GM18508 (cell line): ENCODE results near the gene ANKRD44.

Experiments used
- ATAC-seq: cut with Tn5 transposase; IDR thresholded peaks from one replicate; pipeline ENCODE4 v1.9.1; 2021; ENCODE audit warnings: moderate number of reproducible peaks; ENCODE audit not compliant: insufficient read depth, unreplicated experiment

ANKRD44 gene

DNA sequence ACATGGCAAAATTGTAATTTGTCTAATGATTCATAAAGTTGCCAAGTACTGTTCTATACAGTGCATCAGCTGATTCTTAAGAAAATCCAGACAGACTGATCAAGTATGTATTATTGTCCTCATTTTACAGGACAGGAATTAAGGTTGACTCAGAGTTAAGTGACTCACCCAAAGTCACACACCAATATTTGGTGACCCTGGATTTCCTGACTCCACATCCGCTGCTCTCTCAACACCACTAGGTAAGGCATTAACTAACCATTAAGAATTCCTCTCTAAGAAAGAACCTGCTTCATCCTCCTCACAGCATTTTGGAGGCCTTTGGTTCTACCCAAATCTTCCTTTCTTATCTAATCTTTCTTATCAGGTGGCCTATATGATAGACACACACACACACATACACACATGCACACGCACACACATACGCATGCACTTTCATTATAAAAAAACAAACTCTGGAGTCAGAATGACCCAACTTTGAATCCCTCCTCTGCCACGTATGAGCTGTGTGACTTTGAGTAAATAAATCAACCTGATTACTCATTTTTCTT is 150.8 kb downstream of the ANKRD44 start:
- ATAC-seq: no peak

DNA sequence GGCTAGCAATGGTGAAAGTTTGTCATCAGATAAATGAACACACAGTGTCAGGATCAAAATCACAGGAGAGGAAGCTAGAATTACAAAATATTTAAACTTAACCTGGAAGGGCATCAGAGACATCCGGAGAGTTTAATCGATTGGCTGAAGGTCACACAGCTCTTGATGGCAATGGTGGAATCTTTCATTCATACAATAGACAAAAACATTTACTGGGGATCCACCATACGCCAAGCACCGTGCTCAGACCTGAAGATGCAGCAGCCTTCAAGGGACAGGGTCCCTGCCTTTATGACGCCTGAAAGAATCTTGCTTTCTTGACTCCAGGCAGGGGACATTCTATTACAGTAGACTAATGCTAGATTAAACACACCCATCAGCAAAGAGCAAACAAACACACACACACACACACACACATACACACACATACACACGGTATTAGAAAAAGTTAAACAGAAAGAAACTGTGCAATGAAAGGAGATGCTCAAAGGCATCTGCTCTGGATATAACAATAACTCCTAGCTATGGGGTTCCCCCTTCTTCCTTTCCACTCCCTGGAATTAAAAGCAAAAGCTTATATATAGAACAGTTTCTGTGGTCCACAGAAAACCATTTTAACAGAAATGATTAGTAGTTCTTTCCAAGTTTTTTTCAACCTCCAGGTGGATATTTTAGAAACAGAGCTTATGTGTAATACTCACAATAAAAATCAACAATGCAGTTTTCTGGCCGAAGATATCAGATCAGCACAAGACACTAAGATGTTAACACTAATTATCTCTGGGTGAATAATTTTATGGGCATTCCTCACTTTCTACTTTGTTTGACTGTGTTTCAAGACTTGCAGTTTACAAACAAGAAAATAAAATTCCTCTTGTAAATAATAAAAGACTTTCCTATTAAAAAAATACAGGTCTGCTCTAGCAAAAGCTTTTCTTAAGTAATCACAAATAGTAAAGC is 151.7 kb downstream of the ANKRD44 start:
- no peak for ATAC-seq

DNA sequence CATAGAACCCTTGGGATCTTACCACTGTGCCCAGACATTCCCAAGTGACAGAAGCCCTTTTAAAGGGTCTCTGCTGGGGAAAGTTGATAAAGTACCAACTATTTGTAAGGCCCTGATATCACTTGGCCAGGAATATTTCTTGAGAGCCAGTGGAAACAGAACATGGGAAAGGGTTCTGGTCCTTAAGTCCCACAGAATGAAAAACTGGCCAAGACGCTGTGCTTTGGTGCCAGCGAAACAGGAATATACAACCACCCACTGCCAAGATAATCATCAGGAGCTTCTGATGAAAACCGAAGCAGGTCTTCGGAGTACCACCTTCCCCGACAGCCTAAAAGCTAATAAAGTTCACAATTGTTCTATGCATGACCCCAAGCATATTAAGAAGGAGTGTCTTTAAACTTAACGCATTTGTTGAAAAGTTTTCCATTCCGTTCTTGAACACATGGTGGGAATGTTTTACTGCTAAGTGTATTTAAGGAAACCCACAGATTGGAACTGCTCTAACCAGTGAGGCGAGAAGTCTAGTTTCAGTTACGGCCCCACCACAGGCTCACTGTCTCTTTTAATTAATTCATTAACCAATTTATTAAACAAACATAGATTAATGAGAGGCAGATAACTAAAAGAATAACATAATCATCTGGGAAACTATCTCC is 152.6 kb downstream of the ANKRD44 start:
- ATAC-seq: no peak

DNA sequence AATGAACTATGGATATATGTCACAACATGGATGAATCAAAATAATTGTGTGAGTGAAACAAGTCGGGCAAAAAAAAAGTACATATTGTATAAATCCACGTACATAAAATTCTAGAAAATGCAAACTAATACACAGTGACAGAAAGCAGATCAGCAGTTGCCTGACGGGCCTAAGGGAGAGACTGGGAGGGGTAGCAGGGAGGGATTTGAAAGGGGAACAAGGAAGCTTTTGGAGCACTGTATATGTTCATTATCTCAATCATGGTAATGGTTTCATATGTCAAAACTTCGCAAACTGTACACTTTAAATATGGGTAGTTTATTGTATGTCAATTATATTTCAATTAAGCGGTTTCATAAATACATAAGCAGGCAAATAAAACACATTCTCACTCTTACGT is 153.8 kb downstream of the ANKRD44 start:
- no peak for ATAC-seq

DNA sequence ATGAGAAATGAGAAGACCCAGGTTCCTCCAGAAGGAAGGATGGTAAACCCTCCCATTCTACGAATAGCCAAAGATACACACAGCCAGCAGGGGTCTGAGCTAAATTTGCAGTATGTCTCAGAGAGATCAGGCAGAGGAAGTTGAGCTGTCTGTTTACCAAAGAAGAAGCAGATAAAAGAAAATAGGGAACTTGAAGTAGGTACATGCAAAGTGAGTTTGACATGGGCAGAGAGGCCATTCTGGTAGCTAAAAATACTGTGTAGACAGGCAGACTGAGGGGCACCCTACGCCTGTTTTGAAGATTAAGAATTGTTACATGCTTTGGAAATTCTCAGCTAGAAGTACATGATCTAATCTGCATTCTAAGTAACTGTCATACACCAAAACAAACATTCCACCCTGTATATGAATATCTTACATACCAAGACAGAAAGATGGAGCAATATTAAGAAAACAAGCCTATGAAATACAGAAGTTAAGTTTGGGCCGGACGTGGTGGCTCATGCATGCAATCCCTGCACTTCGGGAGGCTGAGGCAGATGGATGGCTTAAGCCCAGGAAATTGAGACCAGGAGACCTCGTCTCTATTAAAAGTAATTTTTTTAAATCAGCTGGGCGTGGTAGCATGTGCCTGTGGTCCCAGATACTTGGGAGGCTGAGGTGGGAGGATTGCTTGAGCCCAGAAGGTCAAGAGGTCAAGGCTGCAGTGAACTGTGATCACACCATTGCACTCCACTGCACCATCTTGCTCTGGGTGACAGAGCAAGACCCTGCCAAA is 157.9 kb downstream of the ANKRD44 start:
- peak; percentile 81 for ATAC-seq

DNA sequence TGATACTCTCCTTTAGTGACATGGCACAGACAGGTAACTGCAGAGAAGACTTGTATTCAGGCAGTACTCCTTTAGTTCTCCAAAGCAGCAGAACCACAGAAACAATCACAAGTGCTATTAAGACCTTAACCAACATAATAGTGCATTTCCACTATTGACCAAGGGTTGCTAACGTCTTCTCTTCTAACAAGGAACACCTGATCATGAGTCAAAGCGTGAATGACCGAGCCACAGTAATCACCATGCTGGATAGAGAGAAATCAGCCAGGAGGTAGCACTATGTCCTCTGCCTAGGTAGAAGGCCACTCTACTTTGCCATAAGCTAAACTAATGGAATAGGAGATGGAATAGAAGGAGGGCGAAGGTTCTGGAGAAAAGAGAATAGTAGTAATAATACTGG is 161.0 kb downstream of the ANKRD44 start:
- ATAC-seq: no peak

DNA sequence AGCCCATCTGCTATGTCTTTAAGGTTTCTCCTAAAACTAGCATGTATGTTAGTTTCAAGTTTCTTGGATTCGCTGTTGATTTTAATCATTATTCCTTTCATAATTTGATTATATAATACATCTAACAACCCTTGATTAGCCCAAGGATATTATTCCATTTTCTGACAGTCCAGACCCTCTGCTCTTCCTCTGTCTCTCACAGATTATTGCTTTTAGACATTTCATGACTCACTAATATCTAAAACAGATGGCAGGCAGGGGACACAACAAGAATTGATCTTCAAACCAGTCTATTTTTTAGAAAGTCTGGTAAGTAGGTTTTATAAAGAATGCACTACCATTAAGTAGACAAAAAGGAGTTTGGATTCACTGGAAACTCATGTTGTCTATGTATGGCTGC is 162.2 kb downstream of the ANKRD44 start:
- ATAC-seq: no peak

DNA sequence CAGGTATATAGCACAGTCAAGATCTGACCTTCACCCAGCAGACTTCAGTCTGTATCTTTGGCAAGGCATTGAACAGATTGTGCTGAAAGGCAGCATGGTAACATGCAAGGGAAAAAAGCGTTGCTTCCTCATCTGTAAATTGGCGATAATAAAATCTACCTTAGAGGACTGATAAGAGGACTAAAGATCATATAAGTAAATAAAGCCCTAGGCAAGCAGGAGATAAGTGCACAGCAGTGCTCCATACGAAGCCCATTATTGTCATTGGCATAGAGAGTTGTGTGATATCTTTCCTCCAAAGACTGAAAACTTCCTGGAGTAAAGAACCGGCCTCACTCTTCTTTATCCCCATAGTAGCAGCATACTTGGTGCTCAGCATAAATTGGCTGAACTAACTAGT is 162.6 kb downstream of the ANKRD44 start:
- ATAC-seq: no peak

DNA sequence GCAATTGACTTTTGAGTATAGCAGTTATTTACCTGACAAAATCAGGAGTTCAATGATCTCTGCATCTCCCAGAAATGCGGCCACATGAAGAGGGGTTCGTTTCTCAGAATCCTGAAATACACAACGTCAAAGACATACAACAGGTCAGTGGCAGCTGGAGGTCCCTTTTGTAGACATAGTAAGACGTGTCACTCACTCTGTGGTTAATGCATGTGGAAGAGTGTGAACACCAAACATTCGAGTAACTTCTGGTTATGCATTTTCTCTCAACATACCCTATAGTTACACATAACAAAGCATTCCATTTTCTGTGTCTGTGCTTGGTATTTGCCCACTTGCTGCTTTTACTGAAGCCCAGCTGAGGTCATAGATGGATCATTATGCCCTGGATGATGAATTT is 163.6 kb downstream of the ANKRD44 start:
- no peak for ATAC-seq

DNA sequence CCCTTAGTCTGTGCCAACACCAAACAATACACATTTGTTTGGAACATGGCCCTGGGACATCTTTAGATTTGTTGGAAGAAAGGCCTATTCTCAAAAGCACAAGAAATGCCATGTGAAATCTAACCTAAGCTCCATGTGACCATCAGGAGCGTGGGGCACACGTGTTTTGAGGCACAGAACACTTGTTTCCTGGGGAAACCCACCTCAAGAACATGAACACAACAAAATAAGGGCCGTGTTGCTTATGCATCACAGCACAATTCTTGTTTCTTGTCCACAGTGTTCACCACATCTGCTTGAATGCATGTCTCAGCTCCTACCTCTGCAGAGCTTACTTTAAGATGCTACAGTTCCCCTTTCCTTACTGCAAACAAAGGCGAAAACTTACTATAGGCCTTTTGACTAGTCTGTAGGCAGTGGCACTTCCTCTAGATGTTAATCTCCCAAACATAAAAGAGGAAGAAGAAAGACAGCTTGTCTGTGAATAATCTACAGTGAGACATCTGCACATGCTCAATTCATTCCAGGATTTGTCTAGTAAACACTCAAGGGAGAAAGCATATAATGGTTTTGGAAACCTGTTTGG is 165.0 kb downstream of the ANKRD44 start:
- peak; percentile 96 for ATAC-seq

DNA sequence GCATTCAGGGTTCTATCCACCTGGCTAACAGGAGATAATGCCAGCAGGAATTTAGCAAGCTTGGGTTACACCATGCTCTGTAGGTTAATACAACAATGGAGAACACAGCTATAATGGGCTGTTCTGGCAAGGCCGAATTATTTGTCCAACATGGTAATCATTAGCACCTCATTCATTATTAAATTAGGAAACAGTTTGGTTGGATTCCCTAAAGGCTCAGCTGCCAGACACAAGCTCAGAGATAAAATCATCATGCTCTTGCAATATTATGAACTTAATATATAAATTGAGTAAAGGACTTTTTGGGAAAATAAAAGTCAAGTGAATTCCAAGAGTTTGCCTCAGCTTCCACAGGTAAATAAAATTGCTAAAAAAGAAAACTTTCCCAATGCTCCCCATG is 166.4 kb downstream of the ANKRD44 start:
- no peak for ATAC-seq

DNA sequence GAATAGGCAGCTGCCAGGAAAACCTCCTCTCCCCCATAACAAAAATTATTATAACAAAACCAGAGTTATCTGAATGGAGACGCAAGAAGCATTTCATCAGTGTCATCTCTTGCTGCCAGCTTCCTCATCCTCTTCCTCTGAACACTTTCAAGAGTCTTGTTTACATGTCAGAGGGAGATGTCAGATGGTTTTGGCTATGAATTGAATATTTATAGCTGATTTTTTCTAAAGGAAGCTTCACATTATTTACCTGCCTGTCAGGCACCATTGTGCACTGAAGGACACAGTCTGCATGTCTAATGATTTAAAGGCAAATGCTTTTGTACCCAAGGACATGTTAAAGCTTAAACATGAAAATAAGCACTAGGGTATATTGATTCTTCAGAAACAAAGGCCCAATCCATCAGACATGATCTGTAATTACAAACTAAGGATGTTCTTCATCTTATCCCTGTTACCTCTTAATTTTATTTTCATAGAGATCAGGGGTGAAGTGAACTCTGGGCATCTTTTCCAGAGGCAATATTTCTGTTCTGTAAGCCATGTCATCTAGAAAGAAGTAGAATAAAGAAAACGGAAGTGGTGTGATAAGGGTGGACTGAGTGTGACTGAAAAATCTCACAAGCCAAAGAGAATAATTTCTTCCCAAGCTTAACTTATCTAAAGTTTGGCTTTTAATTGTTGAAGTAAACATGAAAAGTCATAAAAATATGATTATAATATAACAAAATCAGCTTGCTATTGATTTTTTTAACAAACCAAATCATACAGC is 168.7 kb downstream of the ANKRD44 start:
- no peak for ATAC-seq

DNA sequence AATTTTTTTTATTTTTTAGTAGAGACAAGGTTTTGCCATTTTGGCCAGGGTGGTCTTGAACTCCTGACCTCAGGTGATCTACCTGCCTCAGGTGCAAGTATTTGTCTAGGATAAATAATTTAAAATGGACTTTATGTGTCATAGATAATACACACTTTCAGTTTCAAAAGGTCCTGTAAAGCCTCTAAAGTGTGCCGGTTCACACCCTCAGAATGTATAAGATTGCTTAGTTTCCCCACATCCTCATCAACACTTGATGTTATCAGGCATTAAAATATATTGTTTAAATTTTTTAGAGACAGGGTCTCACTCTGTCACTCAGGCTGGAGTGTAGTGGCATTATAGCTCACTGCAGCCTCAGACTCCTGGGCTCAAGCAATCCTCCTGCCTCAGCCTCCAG is 170.5 kb downstream of the ANKRD44 start:
- no peak for ATAC-seq

DNA sequence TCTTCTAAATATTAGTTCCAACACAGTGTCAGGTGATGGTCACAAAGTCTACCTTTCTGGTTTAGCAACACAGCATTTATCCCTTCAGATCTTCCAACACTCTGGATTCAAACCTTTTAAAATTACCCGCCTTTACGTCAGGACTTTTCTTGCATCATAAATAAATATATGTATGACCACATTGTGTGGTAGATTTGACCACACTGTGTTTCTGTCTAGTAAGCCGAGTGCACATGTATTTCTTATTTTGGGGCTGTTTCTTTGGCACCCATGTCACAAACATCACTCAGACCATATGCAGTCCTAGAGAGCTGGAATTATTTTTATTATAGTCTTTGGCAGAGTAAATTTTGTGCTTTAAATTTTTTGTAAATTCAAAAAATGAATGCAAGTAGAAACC is 172.1 kb downstream of the ANKRD44 start:
- ATAC-seq: no peak

DNA sequence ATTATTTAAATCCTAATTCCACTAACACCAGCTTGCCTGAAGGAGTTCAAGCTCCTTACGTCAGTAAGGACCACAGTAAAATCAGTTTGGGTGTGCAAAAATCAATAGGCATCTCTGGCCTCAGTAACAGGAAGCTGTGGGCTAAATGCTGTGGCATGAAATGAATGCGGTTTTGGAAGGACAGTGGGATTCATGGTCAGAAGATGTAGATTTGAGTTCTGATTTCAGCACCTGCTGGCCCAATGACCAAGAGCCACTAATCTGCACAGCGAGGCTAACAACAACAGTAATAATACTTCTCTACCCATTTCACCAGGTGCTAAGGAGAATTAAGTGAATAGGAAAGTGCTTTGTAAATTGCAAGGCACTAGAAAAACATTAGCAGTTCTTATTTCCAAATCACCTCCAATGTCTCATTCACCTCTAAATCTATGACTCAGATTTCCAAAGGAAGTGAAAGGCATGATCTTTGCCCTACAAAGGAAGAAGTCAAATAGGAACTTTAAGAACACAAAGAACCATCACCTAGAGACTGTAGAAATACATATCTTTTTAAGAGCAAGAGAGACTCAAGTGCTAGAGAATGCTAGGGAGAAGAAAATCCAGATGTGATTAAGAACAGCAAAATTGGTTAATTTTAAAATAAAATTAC is 172.6 kb downstream of the ANKRD44 start:
- ATAC-seq: no peak

DNA sequence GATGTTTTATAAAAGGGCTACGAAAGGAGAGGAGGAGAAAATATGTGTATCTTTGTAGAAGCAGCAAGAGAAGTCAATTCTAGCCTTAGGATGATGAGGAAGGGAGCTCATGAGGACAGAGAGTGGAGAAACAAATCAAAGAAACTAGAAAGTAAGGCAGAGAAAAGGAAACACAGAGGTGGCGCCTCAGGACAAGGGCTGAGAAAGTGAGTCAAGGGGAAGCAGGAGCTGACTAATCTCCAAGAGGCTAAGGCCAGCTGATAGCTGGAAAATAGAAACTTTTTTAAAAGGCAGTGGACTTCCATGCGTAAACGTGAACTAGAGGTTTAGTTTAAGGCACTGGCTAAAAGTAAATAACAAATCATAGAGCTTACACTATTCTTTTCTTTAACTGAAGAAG is 173.3 kb downstream of the ANKRD44 start:
- no peak for ATAC-seq

DNA sequence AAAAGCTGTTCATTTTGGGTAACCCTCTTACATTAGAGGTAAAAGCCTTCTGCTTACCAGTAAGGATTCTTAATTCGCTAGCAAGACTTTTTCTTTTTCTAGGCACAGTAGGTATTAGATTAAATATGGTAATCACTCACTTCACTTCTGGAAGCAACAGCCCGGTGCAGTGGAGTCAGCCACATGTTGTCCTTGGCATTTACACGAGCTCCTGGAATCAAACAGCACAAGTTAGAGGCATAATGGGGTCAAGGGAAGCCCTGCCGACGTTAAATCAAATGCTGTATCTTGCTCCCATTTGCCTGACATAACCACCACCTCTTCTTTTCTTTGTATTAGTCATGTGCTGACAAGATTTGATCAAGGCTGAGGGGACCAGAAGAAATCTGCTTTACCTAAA is 174.1 kb downstream of the ANKRD44 start:
- ATAC-seq: no peak

DNA sequence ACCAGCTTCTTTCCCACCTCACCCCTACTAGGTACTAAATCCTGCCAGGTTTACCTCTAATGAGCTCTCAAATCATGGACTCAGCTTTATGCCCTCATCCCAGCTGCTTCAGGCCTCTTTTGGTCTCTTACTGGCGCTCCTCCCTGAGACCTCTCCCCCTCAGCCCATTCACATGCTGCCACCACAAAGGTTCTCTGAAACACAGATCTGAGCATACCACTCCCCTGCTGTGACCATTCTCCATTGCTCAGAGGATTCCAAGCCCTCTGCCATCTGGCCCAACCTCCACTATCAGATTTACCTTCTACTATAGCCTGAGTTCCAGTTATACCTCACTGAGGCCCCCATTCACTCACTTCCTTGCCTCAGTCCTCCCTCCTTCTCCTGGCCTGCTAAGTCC is 174.8 kb downstream of the ANKRD44 start:
- no peak for ATAC-seq

DNA sequence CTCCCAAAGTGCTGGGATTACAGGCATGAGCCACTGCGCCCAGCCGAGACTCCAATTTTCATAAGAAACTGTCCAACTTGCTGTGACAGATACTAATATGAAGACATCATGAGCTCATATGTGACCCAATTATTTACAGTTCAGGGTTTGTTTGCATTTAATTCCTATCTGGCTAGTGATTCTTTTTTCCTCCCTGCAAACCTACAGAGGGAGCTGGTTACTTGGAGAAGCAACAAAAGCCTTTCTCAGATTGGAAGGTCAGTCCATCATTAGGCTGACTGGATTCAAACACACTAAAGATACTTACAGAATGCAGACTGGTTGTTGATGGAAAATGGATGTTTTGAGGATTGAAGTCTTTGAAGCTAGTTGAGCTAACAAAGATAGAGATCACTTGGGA is 176.4 kb downstream of the ANKRD44 start:
- ATAC-seq: no peak
